DMS153 (cell line): Measurements from ENCODE around the gene COL4A5.
A peak's percentile ranks its signal among the peaks of the same experiment; 100 is the strongest.
"Not testable (repeated sequence)": the region's sequence is repeated elsewhere in the genome, so short reads cannot be mapped to it uniquely, and the experiment has no call there.

Source experiments
- DNase-seq: peaks from one replicate; lab custom pipeline; 2025; lab: John Stamatoyannopoulos, UW

The COL4A5 gene

GRCh38 chrX:108439426-108439942 lies at the start of gene COL4A5:
Gene COL4A5 (plus strand): TSS chrX:108439838. CDS start chrX:108440126, 288 bp downstream.
- DNase-seq = no peak

- not testable (repeated sequence) for DNase-seq
Observed at GRCh38 chrX:108390976-108391717, 48.5 kb upstream of the COL4A5 start.

DNA sequence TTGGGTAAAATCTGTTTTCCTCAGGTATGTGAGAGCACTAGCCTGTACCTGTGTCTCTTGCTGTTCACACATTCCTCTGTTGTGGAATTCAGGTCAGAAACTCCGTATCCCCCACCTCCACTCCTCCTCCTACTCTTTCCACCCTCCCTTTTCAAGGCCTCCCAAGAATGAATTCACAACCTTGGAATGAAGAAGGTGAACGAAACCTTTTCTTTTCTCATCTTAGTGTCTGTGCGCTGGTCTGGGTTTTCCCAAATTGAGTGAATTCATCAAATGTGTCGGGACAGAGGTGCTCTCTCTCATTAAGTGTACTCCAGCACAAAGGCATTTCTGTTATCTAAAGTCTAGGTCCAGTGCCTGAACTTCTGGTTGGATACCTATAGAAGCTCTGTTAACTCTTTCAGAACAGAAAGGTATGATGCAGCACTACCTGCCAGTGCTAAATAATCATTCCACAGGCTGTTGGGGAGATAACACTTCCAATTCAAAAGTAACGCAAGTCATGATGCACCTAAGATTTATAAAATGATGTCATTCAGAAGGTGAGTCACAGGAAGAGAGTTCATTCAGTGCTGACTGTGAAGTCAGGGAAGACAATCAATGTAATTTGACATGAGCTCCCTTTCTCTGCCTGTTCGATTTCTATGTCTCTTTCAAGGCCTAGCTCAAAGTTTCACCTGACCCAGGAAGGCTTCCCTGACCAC lies 43.3 kb upstream of the COL4A5 start:
- no peak for DNase-seq

DNA sequence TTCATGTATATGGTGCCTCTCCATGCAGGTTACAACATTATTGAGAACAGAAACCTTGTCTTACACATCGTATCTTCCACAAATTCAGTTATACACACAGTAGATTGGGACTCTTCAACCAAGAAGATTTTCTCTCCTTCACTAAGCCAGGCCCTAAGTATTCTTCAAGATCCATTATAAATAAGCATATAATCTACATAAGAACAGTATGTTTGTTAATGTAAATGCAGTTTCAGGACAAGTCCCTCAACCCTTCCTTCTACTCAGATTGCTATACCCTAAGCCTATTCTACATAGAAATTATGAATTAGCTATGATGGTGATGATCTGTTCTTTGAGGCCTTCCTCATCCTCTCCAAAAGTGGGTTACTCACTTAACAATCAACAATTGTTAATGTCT lies 42.7 kb upstream of the COL4A5 start:
- no peak for DNase-seq

DNA sequence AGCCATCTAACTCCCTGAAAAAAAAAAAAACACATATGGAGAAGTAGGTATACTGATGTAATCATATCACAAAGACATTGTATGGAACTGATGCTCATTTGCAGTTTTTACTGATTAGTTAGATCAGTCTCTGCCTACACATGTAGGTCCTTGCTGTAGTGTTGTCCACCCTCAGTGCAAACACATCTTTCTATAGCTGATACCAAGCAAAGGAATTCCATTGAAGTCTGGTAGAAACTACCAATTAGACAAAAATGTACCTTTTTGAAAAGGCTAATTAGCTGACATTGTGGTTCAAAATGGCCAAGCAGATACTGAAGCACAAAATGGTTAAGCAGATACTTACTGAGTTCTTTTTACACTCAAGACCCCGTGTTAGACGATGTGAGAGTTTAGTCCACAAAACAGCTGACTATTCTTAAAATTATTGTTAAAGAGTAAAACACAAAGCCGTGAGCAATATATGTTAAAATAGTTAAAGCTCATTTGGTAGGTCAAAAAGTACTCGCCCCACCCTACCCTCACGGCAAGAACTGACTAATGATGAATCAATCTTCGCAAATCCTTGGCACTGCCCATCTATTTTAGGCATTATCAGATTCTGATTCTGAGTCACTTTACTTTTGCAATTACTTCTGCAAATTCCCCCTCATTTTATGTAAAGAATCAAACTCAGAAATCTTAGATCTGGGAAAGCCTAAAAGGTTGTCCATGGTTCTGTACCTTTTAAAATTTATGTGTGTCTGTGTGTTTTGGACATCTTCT lies 41.8 kb upstream of the COL4A5 start:
- DNase-seq = no peak

DNA sequence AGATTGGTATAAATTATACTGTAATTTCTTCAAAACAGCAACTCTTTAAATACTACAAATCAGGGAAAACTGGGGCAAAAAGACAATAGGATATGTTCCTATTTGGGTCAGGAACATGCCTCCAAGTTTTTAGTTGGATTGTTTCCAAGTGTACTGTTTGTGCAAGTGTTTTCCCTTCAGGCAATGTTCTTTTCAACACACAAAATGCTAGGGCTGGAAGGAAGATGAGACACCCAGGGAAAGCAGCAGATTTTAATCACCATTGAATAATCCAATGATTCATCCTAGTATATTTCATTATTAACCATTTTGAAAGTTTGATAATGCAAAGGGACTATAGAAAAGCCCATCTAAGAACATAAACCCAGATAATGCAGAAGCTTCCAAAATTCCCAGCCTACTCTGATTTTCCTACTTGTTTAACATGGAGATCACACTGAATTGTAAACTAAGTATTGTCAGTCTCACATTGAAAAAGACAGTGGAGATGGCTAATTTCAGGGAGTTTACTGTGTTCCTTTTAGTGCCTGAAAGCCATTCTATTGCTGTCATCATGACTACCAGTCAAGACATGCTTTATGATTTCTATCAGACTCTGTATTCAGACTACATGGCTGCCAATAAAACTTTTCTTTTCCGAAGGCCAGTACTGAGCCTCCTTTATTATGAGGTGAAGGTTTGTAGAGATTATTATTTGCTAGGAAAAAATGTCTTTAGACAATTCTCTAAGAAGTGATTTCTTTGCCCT lies 40.0 kb upstream of the COL4A5 start:
- no peak for DNase-seq

GRCh38 chrX:108412783-108413182 lies 26.9 kb upstream of the COL4A5 start:
- no peak for DNase-seq

DNA sequence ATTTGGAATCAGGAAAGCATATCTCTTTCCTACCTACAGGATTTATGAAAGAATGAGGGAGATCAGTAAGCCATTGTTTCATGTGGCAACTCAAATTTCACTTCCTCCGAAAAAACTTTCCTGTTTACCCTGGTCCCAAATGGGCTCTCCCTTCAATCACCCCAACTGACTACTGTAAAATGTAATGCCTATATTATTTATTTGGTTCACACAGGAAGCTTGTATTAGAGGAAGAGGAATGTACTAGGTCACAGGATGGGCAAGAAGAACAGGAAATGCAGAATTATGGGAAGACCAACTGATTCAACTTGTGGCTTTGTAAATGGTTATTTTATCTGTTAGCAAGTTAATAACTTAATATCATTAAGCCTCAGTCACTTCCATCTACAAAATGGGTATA lies 24.5 kb upstream of the COL4A5 start:
- DNase-seq = no peak

GRCh38 chrX:108415891-108416290 lies 23.7 kb upstream of the COL4A5 start:
- DNase-seq = no peak

GRCh38 chrX:108417257-108417656 lies 22.4 kb upstream of the COL4A5 start:
- no peak for DNase-seq

- no peak for DNase-seq
Observed at GRCh38 chrX:108419401-108419800, 20.2 kb upstream of the COL4A5 start.

- DNase-seq = peak; percentile 8
Observed at GRCh38 chrX:108420481-108420880, 19.2 kb upstream of the COL4A5 start.

DNA sequence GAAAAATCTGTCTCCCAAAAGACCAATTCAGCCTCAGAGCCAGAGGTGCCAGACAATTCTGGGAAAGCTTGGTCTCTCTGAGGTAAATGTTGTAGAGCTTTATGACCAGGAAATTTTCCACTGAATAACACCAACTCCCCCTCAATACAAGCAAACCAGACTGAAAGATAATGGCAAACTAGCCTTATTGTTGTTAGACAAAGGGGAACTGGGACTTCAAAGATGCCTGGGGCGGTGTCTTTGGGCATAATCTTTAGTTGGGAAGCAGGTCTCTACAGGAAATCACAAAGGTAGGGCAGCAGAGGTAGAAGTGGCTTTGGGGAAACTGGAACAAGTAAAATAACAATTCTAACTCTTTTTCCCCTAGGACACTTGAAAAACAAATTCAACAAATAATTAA lies 13.4 kb upstream of the COL4A5 start:
- no peak for DNase-seq

- no peak for DNase-seq
Observed at GRCh38 chrX:108435261-108435660, 4.4 kb upstream of the COL4A5 start.

- no peak for DNase-seq
Observed at GRCh38 chrX:108437349-108438109, 2.1 kb upstream of the COL4A5 start.

- DNase-seq = no peak
Observed at GRCh38 chrX:108438110-108438623, 1.5 kb upstream of the COL4A5 start, which contains the start of gene COL4A6. Gene COL4A6 (minus strand): TSS chrX:108438422. CDS start chrX:108438196, 226 bp downstream.

DNA sequence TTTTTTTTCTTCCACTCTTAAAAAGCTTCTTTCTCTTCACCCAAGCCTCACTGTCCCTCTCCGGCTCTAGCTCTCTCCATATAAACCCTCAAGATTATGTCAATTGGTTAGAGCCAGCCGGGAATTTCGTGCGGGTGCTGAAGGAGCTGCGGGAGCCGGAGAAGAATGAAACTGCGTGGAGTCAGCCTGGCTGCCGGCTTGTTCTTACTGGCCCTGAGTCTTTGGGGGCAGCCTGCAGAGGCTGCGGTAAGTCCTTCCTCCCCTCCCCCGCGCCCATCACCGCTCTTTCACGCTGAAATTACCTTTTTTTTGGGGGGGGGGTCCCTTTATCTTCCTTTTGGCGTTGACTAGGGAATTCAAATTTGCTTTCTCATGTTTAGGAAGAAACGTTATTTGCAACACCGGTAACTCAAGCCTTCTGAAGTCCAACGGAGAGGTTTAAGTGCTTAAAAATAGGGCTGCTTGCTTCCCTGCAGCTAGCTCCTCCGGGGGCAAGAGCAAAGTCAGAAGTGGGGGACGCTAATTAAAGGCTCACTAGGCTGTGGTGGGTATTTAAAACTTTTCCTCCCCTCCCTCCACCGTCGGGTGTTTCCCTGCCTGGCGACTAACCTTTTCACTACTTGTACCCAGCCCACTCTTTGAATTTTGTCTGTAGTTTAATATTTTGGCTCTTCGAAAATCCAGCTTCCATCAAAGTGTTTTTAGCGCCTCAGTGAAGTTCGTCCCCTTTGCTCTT lies 491 bp downstream of the COL4A5 start:
- no peak for DNase-seq

GRCh38 chrX:108442901-108443464 lies 3.3 kb downstream of the COL4A5 start:
- no peak for DNase-seq

- DNase-seq = no peak
Observed at GRCh38 chrX:108447303-108447702, 7.7 kb downstream of the COL4A5 start.

- DNase-seq = no peak
Observed at GRCh38 chrX:108453841-108454240, 14.2 kb downstream of the COL4A5 start.
